K562 (cell line): ENCODE data around the gene P4HB.

Source experiments
- SRSF9 ChIP-seq: fragments of 200-400 bp; formaldehyde crosslinking; IDR thresholded peaks from 2 replicates; pipeline ENCODE4 v1.6.1; 2017; ENCODE audit warnings: low read depth, low read length, borderline replicate concordance
- ZBTB40 ChIP-seq, 2 experiments: fragments of 450-650 bp in 1 of 2; sonication (generic) in 1 of 2; formaldehyde crosslinking in 1 of 2; IDR thresholded peaks; 2 replicates each; pipeline versions ENCODE4 v1.7.1 to v1.9.0; 2016 to 2022; ENCODE audit warnings: inconsistent platforms in 1 of 2, mild to moderate bottlenecking in 1 of 2, missing genetic modification reagents in 1 of 2

GRCh38 chr17:81899514-81900166 is 39.3 kb upstream of the P4HB start:
- no peak for TF ChIP-seq SRSF9
- no peak for TF ChIP-seq ZBTB40 (IDR thresholded peaks at IDR 0.05)
- no peak for TF ChIP-seq ZBTB40 (CRISPR knock-in tag; IDR thresholded peaks at IDR 0.05)
